ENCODE results near the gene INTS11.

The INTS11 gene

DNA sequence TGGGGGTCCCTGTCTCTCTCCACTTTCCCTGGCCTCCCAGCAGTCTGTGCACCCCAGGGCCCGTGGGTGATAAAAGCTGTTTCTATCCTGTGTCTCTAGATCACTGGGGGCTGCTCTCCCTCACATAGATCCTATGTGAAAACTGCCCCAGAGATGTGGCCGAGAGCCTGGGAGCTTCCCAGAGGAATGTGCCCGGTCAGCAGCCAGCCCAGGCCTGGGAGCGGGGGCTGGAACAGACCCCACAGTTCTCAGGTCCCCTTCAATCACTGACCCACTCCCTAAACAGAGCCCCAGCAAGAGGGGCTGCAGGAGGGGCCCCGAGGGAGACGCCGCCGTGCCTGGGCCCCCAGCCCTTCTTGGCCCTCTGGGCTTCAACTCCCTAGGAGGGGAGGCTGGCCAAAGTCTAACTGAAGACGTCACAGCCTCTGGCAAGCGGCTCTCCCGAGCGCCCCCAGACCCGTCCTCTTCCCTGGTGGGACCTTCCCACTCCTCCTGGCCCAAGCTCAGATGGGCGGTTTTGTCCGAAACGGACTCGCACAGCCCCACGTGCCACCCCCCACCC lies 33.5 kb upstream of the INTS11 start:
- no peak for DNase-seq

DNA sequence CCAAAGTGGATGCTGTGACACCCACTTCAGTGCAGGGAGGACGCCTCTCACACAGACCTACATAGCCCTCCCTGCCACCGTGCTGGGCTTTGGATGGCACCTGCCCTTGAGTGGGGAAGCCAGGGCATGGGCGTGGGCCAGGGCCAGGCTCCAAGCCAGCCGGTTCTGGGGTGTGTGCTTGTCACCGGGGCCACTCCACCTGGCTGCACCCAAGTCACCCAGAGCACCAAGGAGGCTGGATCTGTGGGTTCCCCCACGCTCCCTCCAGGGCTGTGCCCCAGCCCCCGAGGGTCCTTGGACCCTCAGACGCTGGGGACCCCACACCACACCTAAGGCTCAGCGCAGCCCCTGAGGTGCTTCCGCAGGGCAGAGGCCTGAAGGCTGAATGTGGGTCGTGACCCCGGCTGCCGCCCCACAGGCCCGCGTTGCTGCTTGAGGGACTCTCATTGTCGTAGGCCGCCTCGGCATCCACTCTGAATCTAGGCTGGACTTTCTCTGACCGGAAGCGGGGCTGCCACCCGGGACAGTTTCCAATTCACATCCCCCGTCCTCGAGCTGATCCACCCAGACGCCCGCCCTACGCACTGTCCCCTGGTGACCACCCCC lies 32.4 kb upstream of the INTS11 start:
- DNase-seq: no peak

DNA sequence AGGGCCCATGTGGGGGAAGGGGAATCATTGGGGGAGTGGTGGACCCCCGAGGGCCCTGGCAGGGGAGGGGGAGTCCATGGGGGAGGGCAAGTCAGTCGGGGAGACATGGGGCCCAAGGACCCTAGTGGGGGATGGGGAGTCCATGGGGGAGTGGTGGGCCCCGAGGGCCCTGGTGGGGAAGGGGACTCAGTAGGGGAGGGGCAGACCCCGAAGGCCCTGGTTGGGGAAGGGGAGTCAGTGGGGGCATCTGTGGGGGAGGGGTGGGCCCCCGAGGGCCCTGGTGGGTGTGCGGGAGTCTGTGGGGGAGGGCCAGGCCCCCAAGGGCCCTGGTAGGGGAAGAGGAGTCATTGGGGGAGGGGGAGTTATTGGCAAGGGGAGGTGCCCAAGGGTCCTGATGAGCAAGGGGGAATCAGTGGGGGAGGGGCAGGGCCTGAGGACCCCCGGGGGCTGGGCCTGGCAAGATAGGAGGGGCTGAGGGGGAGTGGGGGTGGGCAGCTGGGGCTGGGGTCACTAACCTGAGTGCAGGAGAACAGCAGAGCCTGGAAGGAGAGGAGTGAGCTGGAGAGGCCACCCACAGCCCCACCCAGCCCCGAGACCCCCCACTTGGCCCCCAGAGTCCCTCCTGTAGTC lies 31.8 kb upstream of the INTS11 start:
- DNase-seq: no peak

DNA sequence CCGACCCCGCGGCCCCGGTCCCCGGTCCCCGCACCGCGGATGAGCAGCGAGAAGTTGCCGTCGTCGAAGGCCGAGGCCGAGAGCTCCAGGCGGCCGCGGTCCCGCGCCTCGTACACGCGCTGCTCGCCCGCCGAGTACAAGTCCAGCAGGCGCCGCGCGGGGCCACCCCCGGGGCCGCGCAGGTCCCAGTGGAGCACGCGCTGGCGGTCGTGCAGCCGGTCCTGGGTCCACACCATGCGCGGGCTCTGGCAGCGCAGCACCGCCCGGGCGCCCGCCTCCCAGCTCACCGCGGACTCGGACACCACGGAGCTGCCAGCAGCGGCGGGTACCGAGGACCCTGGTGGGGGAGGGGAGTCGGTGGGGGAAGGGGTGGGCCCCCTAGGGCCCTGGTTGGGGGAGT lies 31.0 kb upstream of the INTS11 start:
- DNase-seq: no peak

DNA sequence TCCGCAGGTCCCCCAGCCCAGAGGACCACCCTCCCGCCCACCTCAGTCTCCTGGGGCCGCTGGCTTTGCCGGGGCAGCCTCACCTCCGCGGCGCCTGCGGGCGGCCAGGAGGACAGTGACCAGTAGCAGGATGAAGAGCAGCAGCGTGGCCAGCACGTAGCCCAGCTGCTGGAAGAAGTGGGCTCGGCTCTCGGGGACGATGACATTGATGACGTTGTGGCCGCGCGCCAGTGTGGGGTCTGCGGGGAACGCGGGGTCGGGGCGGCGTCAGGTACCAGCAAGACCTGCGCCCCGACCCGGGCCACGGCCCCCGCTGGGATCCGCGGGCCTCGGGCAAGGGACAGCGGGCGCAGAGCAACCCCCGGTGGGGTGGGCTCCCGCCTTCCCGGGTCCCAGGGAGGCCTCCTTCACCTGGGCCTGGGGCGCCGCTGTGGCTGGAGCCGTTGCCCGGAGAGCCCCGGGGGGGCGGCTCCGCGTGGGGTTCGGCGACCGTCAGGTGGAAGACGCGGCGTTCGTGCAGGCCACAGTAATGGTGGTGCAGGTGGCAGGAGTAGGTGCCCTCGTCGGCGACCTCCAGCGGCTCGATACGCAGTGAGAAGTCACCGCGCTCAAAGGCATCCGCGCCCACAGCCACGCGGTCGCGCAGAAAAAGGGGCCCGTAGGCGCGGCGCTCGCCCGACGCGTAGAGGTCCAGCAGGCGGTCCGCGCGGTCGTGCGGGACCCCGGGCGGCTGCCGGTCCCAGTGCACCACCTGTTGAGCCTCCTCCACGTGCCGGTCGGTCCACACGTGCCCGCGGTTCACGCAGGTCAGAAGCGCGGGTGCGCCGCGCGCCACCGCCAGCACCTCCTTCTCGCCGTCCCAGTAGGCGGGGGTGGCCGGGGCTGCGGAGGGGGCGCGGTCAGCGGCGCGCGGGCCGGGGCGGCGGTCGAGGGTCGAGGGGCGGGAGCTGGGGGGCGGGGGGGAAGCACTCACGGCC lies 30.1 kb upstream of the INTS11 start:
- no peak for DNase-seq

DNA sequence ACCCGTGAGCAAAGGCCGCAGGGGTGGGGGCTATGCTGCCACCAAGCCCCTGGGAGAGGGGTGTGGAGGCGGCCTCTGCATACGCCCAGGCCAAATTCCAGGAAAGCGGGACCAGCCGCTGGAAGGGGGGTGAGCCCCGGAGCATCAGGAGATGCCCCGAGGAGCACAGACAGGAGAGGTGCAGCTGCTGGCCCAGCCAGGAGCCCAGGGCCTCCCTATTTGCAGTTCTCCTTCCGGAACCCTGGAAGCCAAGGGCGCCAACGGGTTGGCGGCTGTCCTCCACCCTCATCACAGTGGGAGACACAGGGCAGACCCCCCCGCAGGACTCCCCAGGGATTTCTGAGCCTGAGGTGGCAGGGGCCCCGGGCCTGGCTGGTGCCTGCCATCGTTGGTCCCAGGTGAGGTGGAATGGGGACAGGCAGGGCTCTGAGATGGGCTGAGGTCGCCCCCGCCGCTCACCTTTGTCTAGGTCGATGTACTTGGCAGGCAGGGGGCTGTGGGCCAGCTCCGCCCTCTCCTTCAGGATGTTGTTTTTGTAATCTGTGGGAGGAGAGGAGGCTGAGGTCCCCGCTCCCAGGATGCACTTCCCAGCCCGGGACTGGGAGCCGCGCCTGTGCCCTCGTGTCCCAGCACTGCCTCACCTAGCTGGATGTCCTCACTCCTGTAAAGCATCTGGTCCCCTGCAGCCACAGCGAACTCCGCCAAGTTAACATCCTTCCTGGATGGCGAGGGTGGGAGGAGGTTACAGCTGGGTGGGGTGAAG lies 29.1 kb upstream of the INTS11 start:
- no peak for DNase-seq

DNA sequence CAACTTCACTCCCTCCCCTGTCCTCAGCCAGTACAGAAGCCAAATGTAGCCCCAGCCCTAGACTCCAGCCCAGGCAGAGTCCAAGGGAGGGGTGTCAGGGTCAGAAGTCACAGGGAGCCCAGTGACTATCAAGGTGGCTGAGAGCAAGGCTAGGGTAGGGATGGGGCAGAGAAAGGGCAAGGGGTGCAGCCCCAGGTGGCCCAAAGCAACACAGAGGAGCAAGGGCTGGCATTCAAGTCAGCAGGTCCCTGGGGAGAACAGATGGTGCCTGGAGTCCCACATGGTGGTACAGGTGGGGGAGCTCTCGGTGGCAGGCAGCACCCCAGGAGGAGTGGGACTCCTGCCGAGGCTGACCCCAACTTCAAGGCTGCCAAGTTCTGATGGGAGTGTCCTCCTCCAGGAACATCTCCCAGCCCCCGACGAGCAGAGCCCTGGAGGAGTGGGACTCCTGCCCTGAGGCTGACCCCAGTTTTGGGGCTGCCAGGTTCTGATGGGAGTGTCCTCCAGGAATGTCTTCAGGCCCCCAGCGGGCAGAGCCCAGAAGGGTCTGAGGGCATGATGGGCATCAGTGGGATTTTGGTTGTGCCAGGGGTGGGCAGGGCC lies 28.4 kb upstream of the INTS11 start:
- DNase-seq: no peak

DNA sequence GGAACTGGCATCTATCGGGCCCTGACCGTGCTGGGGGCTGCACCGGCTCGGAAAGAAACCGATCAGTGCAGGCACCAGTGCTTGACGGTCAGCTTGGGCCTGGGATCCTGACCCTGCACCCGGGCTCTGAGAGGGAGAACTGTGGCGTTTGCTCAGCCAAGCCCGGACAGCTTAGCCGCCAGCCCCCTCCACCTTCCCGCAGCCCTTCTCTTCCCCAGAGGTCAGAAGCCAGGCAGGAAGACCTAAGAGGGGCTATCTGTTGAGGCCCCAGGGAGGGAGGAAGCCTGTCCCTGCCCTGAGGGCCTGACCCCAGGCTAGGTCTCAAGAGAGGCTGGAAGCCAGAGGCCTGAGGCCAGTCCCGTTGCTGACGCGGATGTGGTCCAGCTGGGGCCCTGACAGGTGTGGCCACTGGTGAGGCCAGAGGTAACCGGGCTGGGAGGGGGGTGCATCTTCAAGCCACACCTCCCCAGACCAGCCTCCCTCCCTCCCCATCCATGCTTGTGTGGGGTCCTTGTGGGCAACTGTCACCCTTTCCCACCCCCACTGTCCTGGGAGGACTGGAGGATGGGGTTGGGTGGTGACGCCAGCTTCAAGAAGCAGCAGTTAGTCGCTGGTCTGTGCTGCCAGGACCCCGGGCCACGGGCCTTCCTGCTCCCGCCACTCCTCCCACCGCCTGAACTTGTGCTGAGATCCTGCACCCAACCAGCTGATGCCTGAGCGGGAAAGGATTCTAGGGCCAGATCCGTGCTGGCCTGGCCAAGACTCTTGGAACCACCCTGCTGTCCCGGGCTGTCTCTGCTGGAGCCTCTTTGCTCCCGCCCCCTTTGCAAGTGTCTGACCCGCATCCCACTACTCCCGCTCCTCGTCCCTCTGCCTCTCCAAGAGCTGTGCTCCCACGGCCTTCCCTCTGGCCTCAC lies 27.3 kb upstream of the INTS11 start:
- no peak for DNase-seq

DNA sequence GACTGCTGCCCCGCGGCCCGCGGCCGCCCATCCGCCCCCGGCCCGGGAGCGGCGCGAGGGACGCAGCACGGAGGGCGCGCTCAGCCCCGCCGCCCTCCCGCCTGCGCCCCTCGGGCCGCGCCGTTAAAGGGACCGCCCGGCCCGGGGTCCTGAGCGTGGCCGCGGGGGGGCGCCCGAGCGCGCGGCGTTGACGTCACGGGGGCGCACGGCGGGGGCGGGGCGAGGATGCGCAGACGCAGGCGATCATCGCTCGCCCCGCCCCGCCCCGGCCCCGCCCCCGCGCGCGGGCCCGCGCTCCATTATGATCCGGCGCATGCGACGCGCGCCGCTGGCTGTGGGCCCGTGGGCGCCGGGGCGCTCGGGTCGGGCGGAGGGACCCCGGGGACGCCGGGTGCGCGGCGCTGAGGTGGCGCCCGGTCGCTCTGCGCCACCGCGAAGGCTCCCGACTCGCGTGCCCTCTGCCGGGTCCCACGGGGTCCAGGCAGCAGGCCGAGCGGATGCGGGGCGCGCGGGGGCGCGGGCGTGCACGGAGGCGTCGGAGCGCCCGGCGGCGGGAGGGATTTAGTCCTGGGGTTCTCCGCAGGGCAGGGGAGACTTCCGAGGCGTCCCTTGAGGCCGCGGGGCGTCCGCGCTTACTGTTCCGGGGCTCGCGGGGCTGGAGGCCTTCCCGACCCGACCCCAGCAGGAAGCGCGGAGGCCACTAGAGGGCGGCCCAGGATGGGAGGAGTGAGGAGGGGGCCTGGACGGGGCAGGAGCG lies 25.0 kb upstream of the INTS11 start, which contains the start of gene DVL1:
Gene DVL1 (minus strand): TSS at position 163 of the 757 bp plus-strand sequence. CDS start 353 bp downstream, outside the sequence.
- DNase-seq: peak; percentile 56

DNA sequence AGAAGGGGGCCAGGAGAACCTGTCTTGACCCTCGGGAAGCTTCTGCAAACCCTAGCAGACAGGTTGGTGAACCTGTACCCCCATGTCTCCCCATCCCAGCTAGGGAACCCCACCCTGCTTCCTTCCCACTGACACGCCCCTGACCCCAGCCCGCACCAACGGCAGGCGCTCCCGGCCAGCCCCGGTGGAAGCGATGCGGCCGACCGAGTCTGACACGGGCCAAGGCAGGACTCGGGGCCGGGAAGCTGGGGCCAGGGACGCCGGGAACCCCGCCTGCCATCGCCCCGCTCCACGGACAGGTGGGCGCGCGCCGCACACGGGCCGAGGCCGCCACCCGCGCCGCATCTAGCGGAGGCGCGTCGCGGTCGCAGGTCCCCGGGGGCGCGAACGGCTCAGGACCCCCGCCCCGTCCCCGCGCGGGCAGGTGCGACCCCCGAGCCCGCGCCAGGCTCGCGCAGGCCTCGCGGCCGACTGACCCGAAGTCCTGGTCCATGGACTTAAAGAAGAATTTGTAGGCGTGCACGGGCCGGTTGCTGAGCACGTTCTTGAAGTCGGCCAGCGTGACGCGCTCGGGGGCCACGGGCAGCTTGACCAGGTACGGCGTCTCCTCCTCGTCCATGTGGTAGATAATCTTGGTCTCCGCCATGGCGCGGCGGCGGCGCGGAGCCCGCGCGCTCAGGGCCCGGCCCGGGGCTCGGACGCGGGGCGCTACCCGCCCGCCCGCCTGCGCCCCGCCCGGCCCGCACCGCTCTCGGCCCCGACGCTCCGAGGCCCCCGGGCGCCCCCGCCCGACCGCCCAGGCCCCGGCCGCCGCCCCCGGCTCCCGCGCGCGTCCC lies 24.2 kb upstream of the INTS11 start:
- DNase-seq: no peak

DNA sequence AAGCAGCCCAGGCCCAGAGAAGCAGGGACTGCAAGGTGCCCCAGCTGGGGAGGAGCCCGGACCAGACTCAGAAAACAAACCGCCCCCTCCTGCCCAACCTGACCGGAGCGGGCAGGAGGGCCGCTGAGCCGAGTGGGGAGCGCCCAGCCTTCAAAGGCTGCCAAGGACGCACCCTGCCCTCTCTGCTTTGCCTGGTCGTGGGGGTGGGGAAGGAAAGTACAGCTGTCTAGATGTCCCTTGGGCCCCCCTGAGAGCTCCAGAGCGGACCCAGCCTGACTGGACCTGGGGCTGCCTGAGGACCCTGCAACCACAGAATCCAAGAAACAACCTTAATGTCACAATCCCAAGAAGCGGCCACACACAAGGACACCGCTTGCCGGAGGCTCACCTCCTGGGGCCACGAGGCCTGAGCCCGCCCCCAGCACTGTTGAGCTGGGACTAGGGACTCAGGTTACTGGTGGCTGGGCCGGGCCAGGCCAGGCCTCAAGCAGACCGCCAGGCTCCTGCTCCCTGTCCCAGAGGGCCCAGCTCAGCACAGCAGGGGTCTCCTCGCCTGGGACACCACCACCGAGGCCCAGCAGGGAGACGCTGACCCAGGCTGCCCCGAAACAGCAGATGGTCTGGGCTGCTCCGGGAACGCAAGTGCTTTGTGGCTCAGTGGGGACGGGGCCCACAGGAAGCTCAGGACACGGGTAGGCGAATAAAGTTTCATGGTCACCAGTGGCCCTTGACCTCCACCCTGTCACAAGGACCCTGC lies 23.4 kb upstream of the INTS11 start:
- DNase-seq: no peak

DNA sequence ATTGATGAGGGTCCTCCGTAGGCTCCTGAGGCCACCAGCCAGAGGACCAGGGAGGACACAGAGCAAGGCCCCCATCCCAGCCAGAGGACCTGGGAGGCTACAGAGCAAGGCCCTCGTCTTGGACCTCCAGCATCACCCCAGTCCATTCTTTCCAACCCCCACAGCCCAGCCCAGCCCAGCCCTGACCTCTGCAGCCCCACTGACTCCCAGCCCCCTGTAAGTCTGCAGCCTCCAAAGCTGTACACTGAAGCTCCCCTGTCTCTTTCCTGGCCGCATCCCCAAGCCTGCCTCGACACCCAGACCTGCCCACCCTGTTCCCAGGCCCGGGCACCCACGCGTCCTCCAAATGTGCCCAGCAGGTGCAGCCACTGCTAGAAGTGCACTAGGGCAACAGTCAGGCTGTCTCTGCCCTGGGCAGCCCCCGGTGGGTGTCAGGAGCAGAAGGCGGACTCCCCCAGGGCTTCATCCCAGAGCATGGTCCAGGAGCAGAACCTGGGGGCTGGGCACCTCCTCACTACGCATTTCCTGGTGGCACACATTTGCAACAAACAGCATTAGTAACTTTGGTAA lies 22.7 kb upstream of the INTS11 start:
- DNase-seq: no peak

DNA sequence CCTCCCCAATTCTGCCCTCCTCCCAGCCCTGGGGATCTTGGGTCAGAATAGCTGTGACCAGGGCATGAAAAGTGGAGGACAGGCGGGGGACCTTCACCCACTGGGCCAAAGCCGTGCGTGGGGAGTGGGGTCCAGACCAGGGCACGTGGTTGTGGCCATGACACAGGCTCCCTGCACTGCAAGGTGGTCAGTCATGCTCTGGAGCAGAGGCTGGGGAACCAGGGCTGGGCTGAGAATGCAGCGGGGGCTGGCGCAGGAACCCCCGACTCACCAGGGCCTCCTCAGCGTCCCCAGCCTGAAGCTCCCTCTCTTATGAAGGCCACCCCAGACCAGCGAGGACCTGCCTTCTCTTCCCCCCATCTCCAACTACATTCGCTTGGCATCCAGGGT lies 22.0 kb upstream of the INTS11 start:
- no peak for DNase-seq

DNA sequence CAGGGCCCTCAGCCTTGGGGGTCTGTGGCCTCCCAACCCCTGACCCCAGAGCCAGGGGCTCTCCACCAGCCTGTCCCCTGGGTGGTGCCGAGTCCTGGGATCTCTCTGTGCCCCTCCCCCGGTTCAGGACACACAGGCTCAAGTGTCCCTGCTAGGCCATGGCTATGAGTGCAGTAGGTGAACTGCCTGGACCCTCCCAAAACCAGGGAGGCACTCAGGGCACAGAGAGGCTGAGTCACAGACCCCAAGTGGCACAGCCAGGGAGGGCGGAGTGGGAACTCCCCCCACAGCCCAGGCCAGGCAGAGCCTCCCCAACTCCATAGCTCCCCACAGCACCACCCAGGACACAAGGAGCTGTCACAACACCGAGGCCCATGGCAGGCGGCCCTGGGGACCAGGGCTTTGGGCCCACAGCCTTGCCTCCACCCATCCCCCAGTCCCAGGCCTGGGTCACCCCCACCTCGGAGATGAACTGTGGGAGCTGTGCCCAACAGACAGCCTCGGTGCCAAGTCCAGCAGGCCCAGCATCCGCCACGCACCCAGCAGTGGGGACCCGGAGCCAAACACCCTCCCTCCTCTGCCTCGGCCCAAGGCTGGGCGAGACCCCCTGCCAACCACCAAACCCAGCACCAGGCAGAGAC lies 21.5 kb upstream of the INTS11 start:
- no peak for DNase-seq

DNA sequence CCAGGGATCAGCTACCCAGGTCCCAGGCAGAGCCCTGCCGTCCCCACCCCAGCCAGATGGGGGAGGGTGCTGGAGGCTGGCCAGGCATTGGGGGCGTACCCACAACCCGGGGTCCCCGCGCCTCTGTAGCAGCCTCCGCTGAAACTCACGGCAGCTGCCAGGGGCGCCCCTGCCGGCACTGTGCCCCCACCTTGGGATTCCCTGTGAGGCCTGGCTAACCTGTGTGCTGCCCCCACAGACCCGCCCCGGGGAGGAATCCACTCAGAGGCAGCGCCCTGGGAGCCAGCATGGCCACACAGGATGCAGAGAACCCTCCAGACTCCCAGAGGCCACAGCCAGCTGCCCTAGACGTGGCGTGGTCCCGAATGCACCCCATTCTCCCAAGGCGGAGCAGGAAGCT lies 20.9 kb upstream of the INTS11 start:
- DNase-seq: no peak

DNA sequence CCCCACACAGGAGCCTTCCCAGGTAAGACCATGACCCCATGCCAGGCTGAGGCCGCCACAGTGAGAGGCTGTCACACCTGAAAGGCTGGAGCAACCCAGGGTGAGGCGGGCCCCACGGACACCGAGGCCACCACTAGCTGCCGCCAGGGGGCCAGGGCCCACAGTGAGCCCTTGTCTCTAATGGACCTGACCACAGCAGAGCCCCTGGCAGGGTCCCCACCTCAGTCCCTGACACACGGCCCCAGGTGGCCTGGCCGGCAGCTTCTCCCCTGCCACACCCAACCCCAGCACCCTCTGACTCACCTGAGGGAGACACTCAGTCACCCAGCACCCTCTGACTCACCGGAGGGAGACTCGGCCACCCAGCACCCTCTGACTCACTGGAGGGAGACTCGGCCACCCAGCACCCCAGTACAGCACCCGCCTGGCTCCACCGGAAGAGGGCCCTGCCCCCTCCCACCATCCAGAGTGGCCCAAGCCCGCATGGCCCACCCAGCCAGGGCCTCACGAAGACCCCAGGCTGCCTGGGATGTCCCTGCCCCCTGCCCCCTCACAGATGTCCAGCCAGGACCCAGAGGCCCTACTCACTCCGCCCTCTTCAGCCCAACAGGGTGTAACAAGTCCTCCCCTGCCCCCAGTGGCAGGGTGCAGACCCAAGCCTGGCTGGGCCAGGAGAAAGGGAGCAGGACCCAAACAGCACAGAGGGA lies 20.3 kb upstream of the INTS11 start:
- DNase-seq: peak; percentile 51

DNA sequence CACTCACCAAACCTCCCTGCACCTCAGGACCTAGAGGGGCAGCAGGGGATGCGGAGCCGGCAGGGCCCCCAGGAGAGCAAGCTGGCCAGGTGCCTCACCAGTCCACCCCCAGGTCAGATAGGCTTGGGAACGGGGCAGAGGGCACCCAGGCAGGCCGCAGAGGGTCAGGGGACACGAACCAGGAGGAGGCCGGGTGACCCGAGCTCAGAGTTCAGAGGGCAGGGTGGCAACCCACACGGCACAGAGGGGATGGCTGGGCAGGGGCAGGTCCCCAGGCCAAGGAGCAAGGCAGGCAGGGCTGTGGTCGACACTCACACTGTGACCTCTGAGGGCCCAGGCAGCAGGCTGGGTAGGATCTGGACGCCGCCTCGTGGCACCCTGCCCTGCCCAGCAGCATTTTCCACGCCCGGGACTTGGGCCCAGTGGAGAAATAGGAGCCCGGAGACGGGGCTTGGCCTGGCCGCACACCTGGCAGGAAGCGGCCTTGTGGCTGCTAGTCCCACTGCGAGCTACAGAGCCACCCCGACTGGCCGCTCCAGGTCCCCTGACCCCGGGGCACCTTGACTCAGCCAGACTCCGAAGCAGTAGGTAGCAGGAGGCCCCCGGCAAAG lies 19.5 kb upstream of the INTS11 start:
- no peak for DNase-seq
